Ovary (tissue), 3 donors: ENCODE results near the gene STAG2.

ENCODE experiments used
- CTCF ChIP-seq, 3 donors: fragments of 450-650 bp in 2 of 3; fragments of 200-600 bp in 1 of 3; IDR thresholded peaks; one replicate each; pipeline versions ENCODE4 v1.5.1 to v1.8.0; 2016 to 2022; ENCODE audit warnings: antibody characterized with exemption in 3 of 3, mild to moderate bottlenecking in 1 of 3
- EP300 ChIP-seq: sonication (generic); formaldehyde crosslinking; IDR thresholded peaks from one replicate; pipeline ENCODE4 v1.6.1; 2017; ENCODE audit warnings: antibody characterized with exemption
- donor health status: DM: no; HTN: no; CAD: no.

DNA sequence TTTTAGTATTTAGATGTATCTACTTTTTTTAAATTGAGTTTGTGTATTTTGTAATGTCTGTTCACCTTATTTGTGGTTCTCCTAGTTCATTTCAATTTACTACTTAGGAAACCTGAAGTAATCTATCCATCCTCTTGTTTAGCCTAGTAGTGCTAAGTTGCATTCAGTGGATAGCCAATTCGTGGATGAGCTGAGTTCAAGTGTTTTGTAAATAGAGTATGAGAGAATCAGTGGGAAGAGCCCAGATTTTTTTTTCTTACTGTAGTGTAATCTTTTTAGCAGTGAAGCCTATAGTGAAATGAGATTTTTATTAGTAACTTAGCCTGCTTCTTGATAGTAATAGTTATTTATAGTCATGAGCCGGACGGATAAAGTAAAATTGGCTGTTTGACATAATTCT, 21.7 kb downstream of the STAG2 start:
- TF ChIP-seq CTCF (IDR thresholded peaks at IDR 0.05) (no peak), EP300 (no peak)
